Heart right ventricle (tissue), 16 donors: Measurements from ENCODE around the gene ZBTB46. TPM values are rescaled to one million over a fixed set of nuclear protein-coding genes. Genes with fewer than 3 reads are reported as not detected.

Experiments
- ATAC-seq, 8 donors: fragments of 200-7000 bp; cut with Tn5 transposase; one replicate each; pipeline ENCODE4 v1.9.1; 2020; ENCODE audit warnings: mild to moderate bottlenecking in 8 of 8, moderate library complexity in 8 of 8, moderate number of reproducible peaks in 1 of 8
- DNase-seq, 2 donors: peaks; one replicate each; pipeline ENCODE4 v3.0.0-alpha.2; 2020
- H3K27ac ChIP-seq, 10 donors: fragments of 200-600 bp; sonication (generic) in 2 of 10; one replicate each; pipeline versions ENCODE4 v1.5.0 to v1.8.0; 2020 to 2022; ENCODE audit warnings: mild to moderate bottlenecking in 3 of 10
- H3K27me3 ChIP-seq, 7 donors: fragments of 200-600 bp; one replicate each; pipeline ENCODE4 v1.8.0; 2021 to 2022; ENCODE audit warnings: mild to moderate bottlenecking in 2 of 7
- H3K36me3 ChIP-seq, 9 donors: fragments of 200-600 bp; sonication (generic) in 1 of 9; one replicate each; pipeline versions ENCODE4 v1.5.0 to v1.8.0; 2020 to 2022; ENCODE audit warnings: mild to moderate bottlenecking in 2 of 9
- H3K4me1 ChIP-seq, 9 donors: fragments of 200-600 bp; sonication (generic) in 1 of 9; one replicate each; pipeline versions ENCODE4 v1.5.0 to v1.8.0; 2020 to 2022; ENCODE audit warnings: mild to moderate bottlenecking in 4 of 9
- H3K4me3 ChIP-seq, 10 donors: fragments of 200-600 bp; sonication (generic) in 2 of 10; one replicate each; pipeline versions ENCODE4 v1.5.0 to v1.8.0; 2020 to 2022; ENCODE audit warnings: mild to moderate bottlenecking in 7 of 10, moderate library complexity in 2 of 10
- H3K9me3 ChIP-seq, 11 donors: fragments of 200-600 bp in 10 of 11; sonication (generic) in 2 of 11; one replicate each; pipeline versions ENCODE4 v1.5.0 to v1.8.0; 2013 to 2022; ENCODE audit warnings: mild to moderate bottlenecking in 2 of 11, control low read depth in 1 of 11, moderate library complexity in 1 of 11
- whole genome bisulfite sequencing, 2 donors: extraction: QIAGEN DNeasy Blood & Tissue Kit; methylation state at CpG; one replicate each; pipeline ENCODE4 v1.1.7; 2013; ENCODE audit warnings: inconsistent platforms in 1 of 2; 5-methylcytosine and 5-hydroxymethylcytosine counted together
- intact Hi-C, 10 donors: fragments of 100-400 bp; cut with DNase I; formaldehyde crosslinking; loops; one replicate each; pipeline versions ENCODE4 v1.11.1 to v1.14.2; 2022
- polyA plus RNA-seq, 2 donors: library from polyadenylated mRNA; stranded (reverse); fragments of 200-250 nt; gene quantifications; one replicate each; pipeline ENCODE4 v1.2.3, GENCODE V29; 2013
- total RNA-seq, 10 donors: library from RNA; stranded (reverse); fragmentation: NEBNext Ultra II Directional in 3 of 10; extraction: Animal tissue kit (Norgen Biotek cat#: 25700) in 3 of 10; gene quantifications; one replicate each; pipeline versions ENCODE4 v1.2.1 to v1.2.4, GENCODE V29; 2021 to 2023
- TF ChIP-seq, protein P1 (sequence below), 9 donors: fragments of 200-600 bp; sonication (generic) in 2 of 9; IDR thresholded peaks; one replicate each; pipeline versions ENCODE4 v1.5.0 to v1.8.0; 2021 to 2022; ENCODE audit warnings: antibody characterized with exemption in 9 of 9, mild to moderate bottlenecking in 5 of 9, moderate library complexity in 1 of 9
- donor health status: Arrhythmogenic right ventricular cardiomyopathy.
- donor health status: ischemic (EF 13 %, LVEDD 7.1; RV severe dilation, severe dysfunction).
- donor health status: healthy with polysubstance abuse.
- donor health status: DM: no; HTN: yes; CAD: no.
- donor health status: DM: no; HTN: no; CAD: no.
- donor health status: ischemic (EF 25% LVEDD 6.9; RV normal size, moderate dysfunction).
- donor health status: ischemic (EF 25% LVEDD 5.7; RV mildly dilated, moderate dysfunction).
- donor health status: healthy.
- donor health status: DM: yes; HTN: yes; CAD: no.
- donor health status: Ischemic cardiomyopathy.
- donor health status: ischemic (EF 35%, LVEDD 5.7; RV mildly dilated, moderate dysfunction).
- donor health status: nonischemic (EF 11% LVEDD 7.7; RV severe dilation, severe dysfunction).
- donor health status: DM: yes; HTN: yes; CAD: no.
- donor health status: PGD.
- donor health status: ischemic (EF 29% LVEDD 5.4; RV normal size, mild dysfunction).
- donor health status: nonischemic (EF 23%, LVEDD 6.1; RV moderate dilation, normal function).

The ZBTB46 gene
- total and polyA plus RNA-seq, 12 donors: 5.6 to 25.4 (median 14.4) TPM

GRCh38 chr20:63864978-63865640, 34.0 kb upstream of the ZBTB46 start, which contains the start of gene TPD52L2:
TSS of gene TPD52L2 (plus strand) at chr20:63865270. CDS start at chr20:63865366, 96 bp downstream.
- peak within 1 kb of the TSS; percentile 74 to 97 (median 85) for H3K4me3 ChIP-seq
- H3K27ac ChIP-seq: peak within 1 kb of the TSS; percentile 76 to 98 (median 94)
- TF ChIP-seq, protein P1, sequence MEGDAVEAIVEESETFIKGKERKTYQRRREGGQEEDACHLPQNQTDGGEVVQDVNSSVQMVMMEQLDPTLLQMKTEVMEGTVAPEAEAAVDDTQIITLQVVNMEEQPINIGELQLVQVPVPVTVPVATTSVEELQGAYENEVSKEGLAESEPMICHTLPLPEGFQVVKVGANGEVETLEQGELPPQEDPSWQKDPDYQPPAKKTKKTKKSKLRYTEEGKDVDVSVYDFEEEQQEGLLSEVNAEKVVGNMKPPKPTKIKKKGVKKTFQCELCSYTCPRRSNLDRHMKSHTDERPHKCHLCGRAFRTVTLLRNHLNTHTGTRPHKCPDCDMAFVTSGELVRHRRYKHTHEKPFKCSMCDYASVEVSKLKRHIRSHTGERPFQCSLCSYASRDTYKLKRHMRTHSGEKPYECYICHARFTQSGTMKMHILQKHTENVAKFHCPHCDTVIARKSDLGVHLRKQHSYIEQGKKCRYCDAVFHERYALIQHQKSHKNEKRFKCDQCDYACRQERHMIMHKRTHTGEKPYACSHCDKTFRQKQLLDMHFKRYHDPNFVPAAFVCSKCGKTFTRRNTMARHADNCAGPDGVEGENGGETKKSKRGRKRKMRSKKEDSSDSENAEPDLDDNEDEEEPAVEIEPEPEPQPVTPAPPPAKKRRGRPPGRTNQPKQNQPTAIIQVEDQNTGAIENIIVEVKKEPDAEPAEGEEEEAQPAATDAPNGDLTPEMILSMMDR (IDR thresholded peaks at IDR 0.05): no peak
- H3K4me1 ChIP-seq: peaks cover 6 to 63% (median 33%) of the 10 kb centered on the region in 9 donors
- intact Hi-C loops: loop anchor here (1.0 to 10.0 kb wide), 13 partner anchors 38 to 330 kb away; partner anchors contain the start of genes PTK6 (in 4 of the 10), GMEB2 (in 2 of the 10), ARFRP1 (in 1 of the 10) and RTEL1 (in 1 of the 10)
- DNase-seq (peak; percentile 98 to 99), ATAC-seq (peak; percentile 90 to 97 (median 96))
- H3K36me3 ChIP-seq: peaks cover 0 to 41% (median 19%) of the 10 kb centered on the region in 9 donors
- no peaks in the 10 kb centered on the region for H3K9me3 ChIP-seq
- H3K27me3 ChIP-seq: no peaks in the 10 kb centered on the region
- 0% methylated on average over 68 of the region's 68 CpGs for WGBS, 2 donors

DNA sequence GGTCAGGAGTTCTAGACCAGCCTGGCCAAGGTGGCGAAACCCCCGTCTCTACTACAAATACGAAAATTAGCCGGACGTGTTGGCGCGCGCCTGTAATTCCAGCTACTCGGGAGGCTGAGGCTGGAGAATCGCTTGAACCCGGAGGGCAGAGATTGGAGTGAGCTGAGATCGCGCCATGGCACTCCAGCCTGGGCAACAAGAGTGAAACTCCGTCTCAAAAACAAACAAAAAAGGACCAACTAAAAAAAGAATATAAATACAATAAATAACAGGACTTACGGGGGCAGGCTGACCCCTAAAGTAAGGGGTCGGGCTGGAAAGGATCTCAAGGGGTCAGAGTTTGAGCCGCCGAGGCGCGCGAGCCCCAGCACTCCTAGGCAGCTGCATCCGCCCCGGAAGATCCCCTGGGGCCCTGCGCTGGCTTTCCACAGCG, 33.5 kb upstream of the ZBTB46 start:
- 0 to 1% methylated on average over 25 of the region's 25 CpGs for WGBS, 2 donors
- TF ChIP-seq, protein P1 (IDR thresholded peaks at IDR 0.05): peak in 1 of 9 donors; percentile 0
- Histone ChIP-seq H3K9me3 (no peaks in the 10 kb centered on the region), H3K36me3 (peaks cover 0 to 36% (median 14%) of the 10 kb centered on the region in 9 donors), H3K4me1 (peaks cover 6 to 68% (median 36%) of the 10 kb centered on the region in 9 donors), H3K4me3 (peak overlapping the region; percentile 74 to 97 (median 85)), H3K27me3 (no peaks in the 10 kb centered on the region), H3K27ac (peak overlapping the region; percentile 51 to 98 (median 94))
- intact Hi-C loops: loop anchor here (1.0 to 10.0 kb wide), 12 partner anchors 37 to 330 kb away; partner anchors contain the start of genes PTK6 (in 3 of the 10), GMEB2 (in 2 of the 10), ARFRP1 (in 1 of the 10) and RTEL1 (in 1 of the 10)
- ATAC-seq (no peak), DNase-seq (no peak)

- DNase-seq: peak; percentile 83 to 84
- ATAC-seq: peak; percentile 80 to 94 (median 87)
- WGBS, 2 donors: 7 to 9% methylated on average over 38 of the region's 38 CpGs
- Histone ChIP-seq H3K27ac (peak overlapping the region; percentile 51 to 98 (median 94)), H3K4me1 (peaks cover 6 to 74% (median 42%) of the 10 kb centered on the region in 9 donors), H3K4me3 (peak overlapping the region; percentile 74 to 97 (median 85)), H3K27me3 (no peaks in the 10 kb centered on the region), H3K36me3 (peaks cover 0 to 30% (median 8%) of the 10 kb centered on the region in 9 donors), H3K9me3 (no peaks in the 10 kb centered on the region)
- intact Hi-C loops: loop anchor here (1.0 to 10.0 kb wide), 12 partner anchors 37 to 329 kb away; partner anchors contain the start of genes PTK6 (in 3 of the 10), GMEB2 (in 2 of the 10), ARFRP1 (in 1 of the 10) and RTEL1 (in 1 of the 10)
- TF ChIP-seq, protein P1 (IDR thresholded peaks at IDR 0.05): peak; percentile 63 to 92 (median 76)
These were observed 32.9 kb upstream of the ZBTB46 start for GRCh38 chr20:63863798-63864544.
